Left hindlimb (tissue), 1 donor: ENCODE results near the gene CXCR3.
"Not testable (repeated sequence)": the region's sequence is repeated elsewhere in the genome, so short reads cannot be mapped to it uniquely, and the experiment has no call there.

Source experiments
- DNase-seq: peaks from one replicate; pipeline ENCODE4 v3.0.0-alpha.2; 2018

CXCR3 gene

GRCh38 chrX:71636438-71637252 is 18.3 kb upstream of the CXCR3 start:
- DNase-seq, result no peak

DNA sequence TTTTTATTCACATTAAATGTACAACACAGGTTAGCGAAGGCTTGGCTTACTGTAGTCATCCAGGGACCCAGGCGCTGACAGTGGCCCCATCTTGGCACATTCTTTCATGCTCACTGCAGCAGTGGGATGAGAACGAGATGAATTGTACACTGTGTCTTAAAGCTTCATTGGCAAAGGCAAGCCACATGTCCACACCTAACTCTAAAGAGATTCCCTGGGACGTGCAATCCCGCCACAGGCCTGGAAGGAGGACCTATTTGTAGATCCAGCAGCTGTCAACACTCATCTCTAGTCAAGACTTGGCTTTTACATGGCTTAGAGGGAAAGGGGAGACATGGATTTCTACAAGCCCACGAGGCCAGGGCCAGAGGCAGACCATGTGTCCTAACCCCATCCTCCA is 16.1 kb upstream of the CXCR3 start:
- peak; percentile 33 for DNase-seq

- DNase-seq, result no peak
Observed at GRCh38 chrX:71632923-71633657, 14.8 kb upstream of the CXCR3 start.

- no peak for DNase-seq
Observed at GRCh38 chrX:71629467-71629866, 11.2 kb upstream of the CXCR3 start.

DNA sequence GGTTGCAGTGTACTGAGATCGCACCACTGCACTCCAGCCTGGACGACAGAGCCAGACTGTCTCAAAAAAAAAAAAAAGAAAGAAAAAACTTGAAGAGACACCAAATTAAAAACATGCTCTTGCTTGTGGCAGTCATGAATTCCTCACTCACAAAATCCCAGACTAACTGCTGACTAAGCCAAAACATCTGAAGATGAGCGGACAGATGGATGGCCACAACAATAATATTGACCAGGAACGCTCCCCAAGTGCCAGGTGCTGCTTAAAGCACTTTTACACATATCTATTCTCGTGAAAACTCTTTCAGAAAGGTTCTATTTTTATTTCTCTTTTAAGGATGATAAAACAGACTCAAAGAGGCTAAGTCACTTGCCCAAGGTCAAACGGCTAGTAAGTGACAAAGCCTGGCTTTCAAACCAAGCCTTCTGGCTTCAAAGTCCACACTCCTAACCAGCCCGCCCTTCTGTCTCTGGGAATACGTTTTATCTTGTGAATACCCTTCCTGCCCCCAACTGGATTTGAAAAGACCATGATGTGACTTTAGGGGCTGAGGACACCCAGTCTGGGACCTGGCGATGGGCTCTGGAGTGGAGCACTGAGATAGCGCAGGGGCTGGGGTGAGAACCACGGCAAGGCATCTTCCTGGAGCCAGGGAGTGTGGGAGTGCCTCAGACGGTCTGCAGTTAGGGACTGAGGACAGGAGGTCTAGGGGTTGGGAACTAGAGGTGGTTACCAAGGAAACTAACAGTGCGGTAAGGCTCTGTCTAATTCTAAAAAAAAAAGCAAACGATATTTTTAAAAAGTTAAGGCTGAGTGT is 9.5 kb upstream of the CXCR3 start:
- no peak for DNase-seq

DNA sequence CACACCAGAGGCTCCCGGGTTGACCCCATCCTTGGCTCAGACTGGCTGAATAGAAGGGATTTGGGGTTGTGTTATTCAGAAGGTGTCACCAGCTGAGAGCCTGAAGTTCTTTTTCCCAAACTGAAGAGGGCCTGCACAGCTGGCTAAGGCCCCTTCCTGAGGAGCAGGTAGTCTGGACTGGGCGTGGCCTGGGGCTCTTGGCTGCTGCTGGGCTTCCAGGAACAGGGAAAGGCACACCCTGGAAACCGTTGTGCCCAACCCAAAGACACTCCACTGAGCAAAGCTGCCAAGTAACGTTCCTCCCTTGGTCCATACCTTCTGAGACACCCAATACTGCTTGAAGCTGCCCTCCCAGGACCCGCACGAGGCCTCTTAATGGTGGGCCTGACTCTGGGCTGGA is 8.3 kb upstream of the CXCR3 start:
- DNase-seq, result no peak

- no peak for DNase-seq
Observed at GRCh38 chrX:71625471-71625870, 7.2 kb upstream of the CXCR3 start.

DNA sequence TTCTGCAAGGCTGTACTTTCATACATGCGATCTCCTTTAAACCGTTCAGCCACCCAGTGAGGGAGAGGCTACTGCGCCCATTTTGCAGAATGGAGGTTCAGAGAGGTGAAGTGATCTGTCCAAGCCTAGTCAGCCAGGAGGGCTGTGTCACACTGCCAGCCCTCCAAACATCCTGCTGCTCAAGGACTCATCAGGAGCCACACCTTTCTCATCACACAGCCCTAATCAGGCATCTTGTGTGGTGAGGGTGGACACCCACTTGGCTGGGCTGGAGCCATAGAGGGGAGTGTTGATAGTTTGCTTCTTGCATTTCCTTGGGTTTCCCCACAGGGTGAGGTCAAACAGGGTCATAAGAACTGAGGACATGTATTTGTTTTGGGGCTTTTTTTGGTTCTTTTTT is 5.4 kb upstream of the CXCR3 start:
- DNase-seq, result no peak

- peak; percentile 88 for DNase-seq
Observed at GRCh38 chrX:71622576-71623450, 4.5 kb upstream of the CXCR3 start.

GRCh38 chrX:71622032-71622575 is 3.8 kb upstream of the CXCR3 start:
- DNase-seq, result no peak

- DNase-seq, result peak; percentile 35
Observed at GRCh38 chrX:71621603-71622002, 3.3 kb upstream of the CXCR3 start.

DNA sequence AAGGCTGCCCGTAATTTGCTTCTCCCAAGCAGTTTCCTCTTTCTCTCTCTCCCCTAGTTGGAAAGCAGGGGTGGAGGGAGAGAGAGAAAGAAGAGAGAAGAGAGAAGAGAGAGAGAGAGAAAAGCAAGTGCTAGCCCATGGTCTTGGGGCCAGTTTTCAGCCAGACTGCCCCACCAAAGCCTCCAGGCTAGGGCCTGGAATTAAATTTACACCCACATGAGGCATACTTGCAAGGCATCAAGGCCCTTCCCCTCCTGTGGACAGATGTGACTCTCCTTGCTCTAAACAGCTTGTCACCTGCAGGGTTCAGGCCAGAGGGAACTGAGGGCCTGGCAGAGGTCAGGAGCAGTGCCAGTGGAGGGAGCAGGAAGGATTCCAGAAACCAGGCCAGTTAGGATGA is 1.7 kb upstream of the CXCR3 start:
- DNase-seq, result no peak

GRCh38 chrX:71619193-71619592 is 882 bp upstream of the CXCR3 start:
- no peak for DNase-seq

DNA sequence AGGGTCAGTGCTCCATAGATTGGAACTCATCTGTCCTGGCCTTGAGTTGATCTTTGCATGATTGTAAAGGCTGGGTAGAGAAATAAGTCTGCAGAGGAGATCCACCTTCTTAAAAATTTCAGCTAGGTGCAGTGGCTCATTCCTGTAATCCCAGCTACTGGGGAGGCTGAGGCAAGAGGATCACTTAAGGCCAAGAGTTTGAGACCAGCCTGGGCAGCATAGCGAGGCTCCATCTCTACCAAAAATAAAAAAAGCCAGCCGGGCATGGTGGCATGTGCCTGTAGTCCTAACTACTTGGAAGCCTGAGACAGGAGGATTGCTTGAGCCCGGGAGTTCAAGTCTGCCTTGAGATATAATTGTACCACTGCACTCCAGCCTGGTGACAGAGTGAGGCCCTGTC is 476 bp upstream of the CXCR3 start:
- DNase-seq, result no peak

DNA sequence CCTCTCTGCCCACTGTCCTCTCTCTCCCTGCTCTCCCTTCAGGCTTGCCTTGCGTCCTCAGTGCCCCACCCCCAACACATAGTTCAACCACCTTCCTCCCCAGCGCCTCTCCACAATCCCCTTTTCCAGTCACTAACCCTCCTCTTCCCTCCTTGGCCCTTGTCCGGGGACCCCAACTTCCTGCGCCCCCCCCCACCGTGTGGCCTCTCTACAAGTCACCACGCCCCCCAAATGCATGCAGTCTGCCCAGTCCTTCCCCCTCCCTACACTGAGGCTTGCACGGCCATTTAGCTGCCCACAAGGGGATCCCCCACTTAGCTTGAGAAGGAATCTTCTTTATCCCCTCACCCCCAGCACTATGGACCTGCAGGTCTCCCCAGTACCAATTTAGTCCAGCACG is 569 bp downstream of the CXCR3 start:
- DNase-seq, result no peak

GRCh38 chrX:71616672-71617529 is 1.4 kb downstream of the CXCR3 start:
- DNase-seq, result no peak

GRCh38 chrX:71615954-71616353 is 2.4 kb downstream of the CXCR3 start:
- no peak for DNase-seq

- no peak for DNase-seq
Observed at GRCh38 chrX:71615056-71615455, 3.3 kb downstream of the CXCR3 start.

GRCh38 chrX:71612256-71612655 is 6.1 kb downstream of the CXCR3 start:
- no peak for DNase-seq

DNA sequence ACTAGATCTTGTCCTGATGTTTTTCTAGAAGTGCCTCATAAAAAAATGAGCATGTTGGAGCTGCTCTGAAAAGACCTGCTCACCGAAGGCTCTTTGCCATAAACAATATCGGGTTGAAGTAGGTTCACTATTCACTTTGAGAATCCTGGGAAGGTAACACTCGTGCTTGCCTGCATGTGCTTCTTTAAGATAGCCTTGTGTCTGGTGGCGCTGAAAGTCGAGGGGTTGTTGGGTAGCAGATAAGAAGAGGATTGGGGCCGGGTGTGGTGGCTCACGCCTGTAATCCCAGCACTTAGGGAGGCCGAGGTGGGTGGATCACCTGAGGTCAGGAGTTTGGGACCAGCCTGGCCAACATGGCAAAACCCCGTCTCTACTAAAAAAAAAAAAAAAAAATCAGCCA is 6.6 kb downstream of the CXCR3 start:
- not testable (repeated sequence) for DNase-seq

DNA sequence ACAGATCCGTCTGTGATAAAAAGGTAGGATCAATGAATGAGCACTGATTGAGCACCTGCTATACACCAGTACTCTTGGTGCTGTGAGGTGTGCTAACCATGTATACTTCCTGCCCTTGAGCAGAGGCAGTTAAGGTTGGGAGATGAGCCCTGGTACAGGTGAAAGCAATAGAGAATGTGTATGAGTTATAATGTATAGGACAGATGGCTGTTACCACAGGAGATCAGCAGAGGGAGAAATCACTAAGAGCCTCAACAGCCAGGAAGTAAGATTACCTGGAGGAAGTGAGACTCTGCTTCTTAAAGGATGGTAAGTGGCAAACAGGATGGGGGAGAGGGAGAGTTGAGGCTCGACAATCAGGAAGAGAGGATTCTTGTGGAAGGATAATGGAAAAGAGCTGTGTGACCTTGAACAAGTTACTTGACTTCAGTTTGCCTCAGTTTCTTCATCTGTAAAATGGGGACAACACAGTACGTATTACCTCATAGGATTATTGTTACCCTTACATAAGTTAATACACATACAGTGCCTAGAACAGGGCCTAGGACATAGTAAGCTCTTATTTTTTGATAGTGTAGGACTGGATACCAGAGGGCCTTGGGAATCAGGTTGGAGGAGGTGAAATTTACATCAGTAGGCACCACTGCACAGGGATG is 9.1 kb downstream of the CXCR3 start:
- no peak for DNase-seq
